A673 (cell line): ENCODE results near the gene ERP44.

Source experiments
- EZH2 ChIP-seq: fragments of 200-600 bp; sonication (generic); IDR thresholded peaks from 2 replicates; pipeline ENCODE4 v1.6.1; 2017; ENCODE audit warnings: borderline replicate concordance, low read depth, mild to moderate bottlenecking, mixed read lengths, antibody characterized with exemption, low read length; ENCODE audit not compliant: poor library complexity, severe bottlenecking
- TF ChIP-seq, protein P1 (sequence below): fragments of 300-800, 200-600 bp; sonication (generic); conservative IDR thresholded peaks from 2 replicates; pipeline ENCODE4 v1.5.1; 2017; ENCODE audit warnings: low read depth, mild to moderate bottlenecking, antibody characterized with exemption, low read length, moderate library complexity, mixed read lengths

DNA sequence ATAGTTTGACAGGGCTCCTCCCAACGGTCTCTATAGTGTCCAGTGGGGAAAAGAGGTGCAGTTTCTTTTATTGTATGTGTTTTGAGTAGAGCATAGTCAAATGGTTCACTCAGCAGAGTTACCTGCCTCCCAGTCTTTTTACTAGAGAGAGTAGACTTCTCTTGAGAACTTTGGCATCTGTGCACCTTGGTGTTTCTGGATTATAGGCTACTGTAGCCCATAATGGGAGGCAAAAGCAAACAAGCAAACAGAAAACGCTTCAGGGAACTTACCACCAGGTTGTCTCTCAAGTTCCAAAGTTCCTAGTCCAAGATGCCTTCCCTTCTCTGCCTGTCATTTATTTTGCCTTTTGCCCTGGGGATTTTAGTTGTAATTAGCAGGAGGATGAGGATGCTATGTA is 26.4 kb upstream of the ERP44 start:
- TF ChIP-seq, protein P1, sequence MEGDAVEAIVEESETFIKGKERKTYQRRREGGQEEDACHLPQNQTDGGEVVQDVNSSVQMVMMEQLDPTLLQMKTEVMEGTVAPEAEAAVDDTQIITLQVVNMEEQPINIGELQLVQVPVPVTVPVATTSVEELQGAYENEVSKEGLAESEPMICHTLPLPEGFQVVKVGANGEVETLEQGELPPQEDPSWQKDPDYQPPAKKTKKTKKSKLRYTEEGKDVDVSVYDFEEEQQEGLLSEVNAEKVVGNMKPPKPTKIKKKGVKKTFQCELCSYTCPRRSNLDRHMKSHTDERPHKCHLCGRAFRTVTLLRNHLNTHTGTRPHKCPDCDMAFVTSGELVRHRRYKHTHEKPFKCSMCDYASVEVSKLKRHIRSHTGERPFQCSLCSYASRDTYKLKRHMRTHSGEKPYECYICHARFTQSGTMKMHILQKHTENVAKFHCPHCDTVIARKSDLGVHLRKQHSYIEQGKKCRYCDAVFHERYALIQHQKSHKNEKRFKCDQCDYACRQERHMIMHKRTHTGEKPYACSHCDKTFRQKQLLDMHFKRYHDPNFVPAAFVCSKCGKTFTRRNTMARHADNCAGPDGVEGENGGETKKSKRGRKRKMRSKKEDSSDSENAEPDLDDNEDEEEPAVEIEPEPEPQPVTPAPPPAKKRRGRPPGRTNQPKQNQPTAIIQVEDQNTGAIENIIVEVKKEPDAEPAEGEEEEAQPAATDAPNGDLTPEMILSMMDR, result no peak
- no peak for TF ChIP-seq EZH2
